K562 (cell line): ENCODE measurements around the gene SART3. TPM values are rescaled to one million over a fixed set of nuclear protein-coding genes. Genes with fewer than 3 reads are reported as not detected.

Experiments
- ATAC-seq: fragments of 200-7000 bp; cut with Tn5 transposase; 3 replicates; pipeline ENCODE4 v1.9.1; 2020; ENCODE audit warnings: moderate library complexity
- BruUV-seq: library from RNA; stranded (reverse); fragments of 400-500 nt; replicated peaks from 2 replicates; lab custom pipeline; 2021; lab: Mats Ljungman, UMichigan
- CTCF ChIA-PET: fragments of 300-600 bp; formaldehyde crosslinking; extraction: SDS; loops from one replicate; lab custom pipeline; 2021; ENCODE audit warnings: low intra/inter-chr PET ratio; lab: Yijun Ruan, JAX
- POLR2A ChIA-PET: fragments of 300-600, 350-650 bp; sonication (Branson Sonifier 250); formaldehyde crosslinking; extraction: SDS; loops from one replicate; lab custom pipeline; 2021; ENCODE audit warnings: antibody characterized with exemption, inconsistent platforms; lab: Yijun Ruan, JAX
- DNase-seq, 4 experiments: peaks; one replicate each; pipeline versions ENCODE4 v3.0.0 to v3.0.0-alpha.2; 2011 to 2018; ENCODE audit warnings: low spot score in 3 of 4, mixed read lengths in 3 of 4; ENCODE audit errors: extremely low read depth in 1 of 4
- FAIRE-seq: peaks from 2 replicates; lab custom pipeline; 2011; peaks lifted over from hg19 to GRCh38; lab: Jason Lieb, UNC
- H2AFZ ChIP-seq: 2 replicates; pipeline ENCODE4 v1.6.0; 2011; ENCODE audit warnings: low read depth, low read length, control low read depth, inconsistent platforms
- H3K27ac ChIP-seq: fragments of 200-600 bp; 3 replicates; pipeline ENCODE4 v1.8.0; 2011; ENCODE audit warnings: low read depth, mild to moderate bottlenecking, control low read depth, inconsistent platforms, low read length, moderate library complexity, mixed read lengths; ENCODE audit errors: extremely low read depth
- H3K27me3 ChIP-seq, 2 experiments: fragments of 300-600 bp in 1 of 2; 2 replicates in 1 of 2; 3 replicates in 1 of 2; pipeline versions ENCODE4 v1.6.0 to v1.8.0; 2011; ENCODE audit warnings: inconsistent platforms in 2 of 2, low read length in 2 of 2, mild to moderate bottlenecking in 1 of 2, mixed read lengths in 1 of 2, moderate library complexity in 1 of 2; ENCODE audit not compliant: control insufficient read depth in 2 of 2, insufficient read depth in 2 of 2
- H3K36me3 ChIP-seq: fragments of 300-600 bp; 3 replicates; pipeline ENCODE4 v1.8.0; 2011; ENCODE audit warnings: mild to moderate bottlenecking, low read length, inconsistent platforms; ENCODE audit not compliant: control insufficient read depth, insufficient read depth
- H3K4me1 ChIP-seq, 2 experiments: fragments of 200-600 bp in 1 of 2; replicated peaks in 1 of 2; 2 replicates in 1 of 2; 3 replicates in 1 of 2; pipeline versions ENCODE4 v1.5.1 to v1.8.0; 2011; ENCODE audit warnings: inconsistent platforms in 2 of 2, low read length in 2 of 2, mild to moderate bottlenecking in 1 of 2, mixed read lengths in 1 of 2, moderate library complexity in 1 of 2; ENCODE audit not compliant: control insufficient read depth in 2 of 2, insufficient read depth in 2 of 2
- H3K4me2 ChIP-seq: 2 replicates; pipeline ENCODE4 v1.6.1; 2011; ENCODE audit warnings: low read length, control low read depth, inconsistent platforms, mixed read lengths; ENCODE audit not compliant: insufficient read depth
- H3K4me3 ChIP-seq: fragments of 200-600 bp; sonication (generic), shearing (Covaris generic); 2 replicates; pipeline ENCODE4 v1.5.1; 2016; ENCODE audit warnings: control low read depth, inconsistent platforms
- H3K79me2 ChIP-seq: fragments of 200-600 bp; 3 replicates; pipeline ENCODE4 v1.8.0; 2011; ENCODE audit warnings: low read length, inconsistent platforms; ENCODE audit not compliant: control insufficient read depth, insufficient read depth
- H3K9ac ChIP-seq, 2 experiments: 2 replicates each; pipeline versions ENCODE4 v1.6.0 to v1.6.1; 2011; ENCODE audit warnings: low read depth in 2 of 2, low read length in 2 of 2, control low read depth in 1 of 2, inconsistent platforms in 1 of 2, mild to moderate bottlenecking in 1 of 2, mixed read lengths in 1 of 2; ENCODE audit not compliant: insufficient read depth in 1 of 2
- H3K9me1 ChIP-seq: one replicate; pipeline ENCODE4 v1.6.0; 2011; ENCODE audit warnings: inconsistent platforms, mild to moderate bottlenecking, low read length, moderate library complexity; ENCODE audit not compliant: control insufficient read depth, insufficient read depth
- H3K9me3 ChIP-seq: replicated peaks from 2 replicates; pipeline ENCODE4 v1.5.1; 2011; ENCODE audit warnings: low read depth, low read length, inconsistent platforms; ENCODE audit not compliant: control insufficient read depth, insufficient read depth
- H4K20me1 ChIP-seq: replicated peaks from 2 replicates; pipeline ENCODE4 v1.6.1; 2011; ENCODE audit warnings: low read length, inconsistent platforms, mixed read lengths; ENCODE audit not compliant: control insufficient read depth, insufficient read depth
- ARID3A ChIP-seq: IDR thresholded peaks from 2 replicates; pipeline ENCODE4 v1.6.1; 2012; ENCODE audit warnings: low read depth, low read length, improper control_type of control experiment, borderline replicate concordance
- CLOCK ChIP-seq: fragments of 250-450 bp; sonication (Bioruptor Pico); IDR thresholded peaks from 2 replicates; pipeline ENCODE4 v1.4.0; 2020; ENCODE audit warnings: mild to moderate bottlenecking, moderate library complexity, borderline replicate concordance
- EGR1 ChIP-seq: fragments of 450-650 bp; conservative IDR thresholded peaks from 2 replicates; pipeline ENCODE4 v1.6.1; 2017; ENCODE audit warnings: mild to moderate bottlenecking
- ELK1 ChIP-seq: sonication (generic); formaldehyde crosslinking; IDR thresholded peaks from 2 replicates; pipeline ENCODE4 v1.8.1; 2022; ENCODE audit warnings: missing genetic modification reagents
- HMBOX1 ChIP-seq: sonication (generic); IDR thresholded peaks from 2 replicates; pipeline ENCODE4 v1.6.1; 2016
- MXI1 ChIP-seq: IDR thresholded peaks from 2 replicates; pipeline ENCODE4 v1.6.1; 2011; ENCODE audit warnings: low read depth, mild to moderate bottlenecking, improper control_type of control experiment, low read length
- SRSF9 ChIP-seq: fragments of 200-400 bp; formaldehyde crosslinking; IDR thresholded peaks from 2 replicates; pipeline ENCODE4 v1.6.1; 2017; ENCODE audit warnings: low read depth, low read length, borderline replicate concordance
- TFAP4 ChIP-seq: sonication (generic); formaldehyde crosslinking; IDR thresholded peaks from 2 replicates; pipeline ENCODE4 v1.8.0; 2022; ENCODE audit warnings: missing genetic modification reagents, mild to moderate bottlenecking, moderate library complexity, borderline replicate concordance
- ZNF217 ChIP-seq: sonication (generic); formaldehyde crosslinking; IDR thresholded peaks from 2 replicates; pipeline ENCODE4 v1.8.0; 2022; ENCODE audit warnings: mild to moderate bottlenecking, missing genetic modification reagents
- WGBS: fragments of 100-300 bp; shearing (Covaris generic); methylation state at CpG from one replicate; pipeline ENCODE4 v1.1.6; 2016; ENCODE audit warnings: low coverage, mixed read lengths; ENCODE audit not compliant: insufficient coverage; ENCODE audit errors: missing lambda C conversion rate; 5-methylcytosine and 5-hydroxymethylcytosine counted together
- in situ Hi-C: fragments of 300-500 bp; cut with MboI; formaldehyde crosslinking; loops from 4 replicates; pipeline ENCODE4 v1.15.0; 2018; ENCODE audit warnings: inconsistent platforms, mixed read lengths
- intact Hi-C: fragments of 100-400 bp; cut with micrococcal nuclease; formaldehyde crosslinking; loops from 2 replicates; pipeline ENCODE4 v1.14.2; 2022
- polyA plus RNA-seq, 8 experiments: library from polyadenylated mRNA; depleted of rRNA in 4 of 8; stranded (reverse) in 5 of 8; unstranded in 3 of 8; fragments of >200 nt; fragmentation: Nextera tagmentation in 2 of 8; fragmentation: Illumina TruSeq in 1 of 8; extraction: Ambion mirVana in 2 of 8; extraction: Trizol in 1 of 8; gene quantifications; 2 replicates each; pipeline versions ENCODE4 v1.2.1 to v1.2.3, GENCODE V29; 2011 to 2014; ENCODE audit warnings: inconsistent platforms in 1 of 8, missing spikeins in 1 of 8
- total RNA-seq, 7 experiments: library from RNA; depleted of rRNA in 6 of 7; stranded (reverse); fragments of >200 nt in 6 of 7; fragmentation: Illumina TruSeq in 2 of 7; extraction: Trizol in 2 of 7; gene quantifications; 2 replicates each; pipeline versions ENCODE4 v1.2.1 to v1.2.3, GENCODE V29; 2011 to 2021; ENCODE audit warnings: low replicate concordance in 1 of 7

Gene SART3
- total and polyA plus RNA-seq, 9 of the 15 experiments (the other 6 are each of a cell fraction or from before 2014, with no cell fraction given) = 8.9 to 167 (median 56.7) TPM

- H3K27ac ChIP-seq = no peak overlapping the region
- WGBS = 40% methylated on average over 3 of the region's 4 CpGs
- no peak for TF ChIP-seq CLOCK (CRISPR knock-in tag)
- TF ChIP-seq MXI1 = no peak
- no peak for TF ChIP-seq ARID3A
- no peak for TF ChIP-seq ELK1 (CRISPR knock-in tag)
- 0 out of 2 replicates have a peak, but pooled peaks have one; percentile 9 for TF ChIP-seq EGR1
- TF ChIP-seq ZNF217 (CRISPR knock-in tag) = no peak
- TF ChIP-seq SRSF9 = no peak
- no peak for TF ChIP-seq TFAP4 (CRISPR knock-in tag)
- peak; percentile 99 for TF ChIP-seq HMBOX1
These were observed 44.9 kb upstream of the SART3 start for GRCh38 chr12:108605690-108606406.

More at GRCh38 chr12:108605690-108606406, 44.9 kb upstream of the SART3 start:
- Histone ChIP-seq H3K79me2 (no peaks in the 10 kb centered on the region), H3K9me1 (no peaks in the 10 kb centered on the region), H3K9me3 (no peaks in the 10 kb centered on the region), H4K20me1 (no peaks in the 10 kb centered on the region), H3K9ac (no peak overlapping the region), H3K36me3 (no peaks in the 10 kb centered on the region), H3K4me3 (no peak overlapping the region), H3K4me1 (peaks cover 9 to 16% of the 10 kb centered on the region in 2 experiments), H2AFZ (no peak overlapping the region), H3K27me3 (no peaks in the 10 kb centered on the region), H3K4me2 (no peak overlapping the region)
- FAIRE-seq (no peak), ATAC-seq (no peak), DNase-seq (no peak)
- in situ Hi-C loops (no loop called here), intact Hi-C loops (no loop called here)
- POLR2A ChIA-PET = no interaction called here
- BruUV-seq = no TSS peak
- CTCF ChIA-PET = no interaction called here
